ENCODE data around the gene CFAP65. TPM values are rescaled to one million over a fixed set of nuclear protein-coding genes. Genes with fewer than 3 reads are reported as not detected.

The CFAP65 gene
- total and polyA plus RNA-seq, 9 of the 15 experiments (the other 6 are each of a cell fraction or from before 2014, with no cell fraction given): not detected

- TF ChIP-seq FOXM1 (IDR thresholded peaks at IDR 0.05; ENCODE audit: low read depth): peak; percentile 32; the same call in 1 of the 2 replicates
- no peak for TF ChIP-seq FOXM1 (CRISPR knock-in tag; IDR thresholded peaks at IDR 0.05; ENCODE audit: low read depth)
- no peak for TF ChIP-seq ZKSCAN3 (CRISPR knock-in tag; IDR thresholded peaks at IDR 0.05)
- no peak for TF ChIP-seq ZNF239 (CRISPR knock-in tag; IDR thresholded peaks at IDR 0.05)
- TF ChIP-seq PATZ1 (CRISPR knock-in tag; IDR thresholded peaks at IDR 0.05; ENCODE audit: borderline replicate concordance): no peak
- no peak for TF ChIP-seq FOXO4 (CRISPR knock-in tag; IDR thresholded peaks at IDR 0.05)
- no peak for TF ChIP-seq ZNF280B (CRISPR knock-in tag; IDR thresholded peaks at IDR 0.05)
- no peak for TF ChIP-seq NELFE (IDR thresholded peaks at IDR 0.05; ENCODE audit: insufficient read depth, insufficient read length)
- no peak for TF ChIP-seq NKRF (IDR thresholded peaks at IDR 0.05; ENCODE audit: borderline replicate concordance)
- no peak for TF ChIP-seq PML (IDR thresholded peaks at IDR 0.05; ENCODE audit: low read length)
- no peak for TF ChIP-seq STAT6 (CRISPR knock-in tag; IDR thresholded peaks at IDR 0.05)
- TF ChIP-seq ZKSCAN8 (CRISPR knock-in tag; IDR thresholded peaks at IDR 0.05): no peak
- TF ChIP-seq KDM5B (IDR thresholded peaks at IDR 0.05; ENCODE audit: insufficient replicate concordance, low read depth, low read length): no peak
- TF ChIP-seq NFXL1 (CRISPR knock-in tag; IDR thresholded peaks at IDR 0.05): no peak
- TF ChIP-seq THRAP3 (IDR thresholded peaks at IDR 0.05; ENCODE audit: borderline replicate concordance): no peak
- no peak for TF ChIP-seq ZC3H4 (CRISPR knock-in tag; IDR thresholded peaks at IDR 0.05; ENCODE audit: borderline replicate concordance)
Measured at GRCh38 chr2:218985325-218986091, 55.8 kb downstream of the CFAP65 start (continued).

Measured in K562 (cell line).